Stomach (tissue), 9 donors: ENCODE measurements around the gene NPAS3. TPM values are rescaled to one million over a fixed set of nuclear protein-coding genes. Genes with fewer than 3 reads are reported as not detected.

Experiments used
- DNase-seq, 2 donors: peaks; one replicate each; pipeline versions ENCODE4 v3.0.0 to v3.0.0-alpha.2; 2013 to 2019
- H3K27ac ChIP-seq, 5 donors: fragments of 200-600 bp in 4 of 5; sonication (generic) in 4 of 5; one replicate each; pipeline ENCODE4 v1.5.1; 2013 to 2019; ENCODE audit warnings: mild to moderate bottlenecking in 1 of 5, moderate library complexity in 1 of 5
- H3K27me3 ChIP-seq, 3 donors: fragments of 200-600 bp; sonication (generic); one replicate each; pipeline ENCODE4 v1.5.1; 2017 to 2019; ENCODE audit warnings: mixed run types in 1 of 3
- H3K36me3 ChIP-seq, 4 donors: fragments of 200-600 bp; sonication (generic); 1 replicate in 3 of 4; 2 replicates in 1 of 4; pipeline ENCODE4 v1.5.1; 2016 to 2019
- H3K4me1 ChIP-seq, 4 donors: fragments of 200-600 bp; sonication (generic); one replicate each; pipeline ENCODE4 v1.5.1; 2016 to 2019
- H3K4me3 ChIP-seq, 4 donors: fragments of 200-600 bp; sonication (generic) in 3 of 4; one replicate each; pipeline ENCODE4 v1.5.1; 2016 to 2019; ENCODE audit warnings: mild to moderate bottlenecking in 1 of 4
- H3K9me3 ChIP-seq, 4 donors: fragments of 200-600 bp; sonication (generic); one replicate each; pipeline ENCODE4 v1.5.1; 2016 to 2019
- EP300 ChIP-seq: sonication (generic); formaldehyde crosslinking; IDR thresholded peaks from one replicate; pipeline ENCODE4 v1.6.1; 2017; ENCODE audit warnings: antibody characterized with exemption
- POLR2A ChIP-seq, 4 donors: fragments of 450-650 bp; IDR thresholded peaks; one replicate each; pipeline ENCODE4 v1.6.1; 2016; ENCODE audit warnings: antibody characterized with exemption in 4 of 4, control low read depth in 2 of 4, mild to moderate bottlenecking in 1 of 4, moderate library complexity in 1 of 4
- POLR2AphosphoS5 ChIP-seq, 3 donors: sonication (generic); formaldehyde crosslinking; IDR thresholded peaks; one replicate each; pipeline ENCODE4 v1.6.1; 2016; ENCODE audit warnings: antibody characterized with exemption in 3 of 3
- WGBS, 5 donors: extraction: QIAGEN DNeasy Blood & Tissue Kit in 3 of 5; methylation state at CpG; one replicate each; pipeline versions ENCODE4 v1.1.5 to v1.1.7; 2013 to 2018; 5-methylcytosine and 5-hydroxymethylcytosine counted together
- intact Hi-C: fragments of 100-400 bp; cut with DNase I; formaldehyde crosslinking; loops from one replicate; pipeline ENCODE4 v1.15.1; 2023; ENCODE audit warnings: low total_unique reads
- polyA plus RNA-seq, 3 donors: library from polyadenylated mRNA; stranded (reverse); fragments of 200-250 nt; gene quantifications; one replicate each; pipeline ENCODE4 v1.2.3, GENCODE V29; 2013
- total RNA-seq, 5 donors: library from RNA; depleted of rRNA; stranded (reverse); fragments of >200 nt; gene quantifications; one replicate each; pipeline versions ENCODE4 v1.1.0 to v1.2.3, GENCODE V29; 2014 to 2016
- TF ChIP-seq, protein P1 (sequence below), 7 experiments: fragments of 450-650 bp in 4 of 7; fragments of 200-600 bp in 3 of 7; sonication (generic) in 3 of 7; IDR thresholded peaks; one replicate each; pipeline ENCODE4 v1.5.1; 2016 to 2019; ENCODE audit warnings: antibody characterized with exemption in 7 of 7, control low read depth in 2 of 7, mild to moderate bottlenecking in 1 of 7
- donor health status: healthy with polysubstance abuse.
- donor health status: Bipolar disorder and iron deficiency.
- donor health status: healthy.

NPAS3 gene
- total and polyA plus RNA-seq, 8 donors = under 0.01 to 7.9 (median 0.76) TPM; not detected in 1

DNA sequence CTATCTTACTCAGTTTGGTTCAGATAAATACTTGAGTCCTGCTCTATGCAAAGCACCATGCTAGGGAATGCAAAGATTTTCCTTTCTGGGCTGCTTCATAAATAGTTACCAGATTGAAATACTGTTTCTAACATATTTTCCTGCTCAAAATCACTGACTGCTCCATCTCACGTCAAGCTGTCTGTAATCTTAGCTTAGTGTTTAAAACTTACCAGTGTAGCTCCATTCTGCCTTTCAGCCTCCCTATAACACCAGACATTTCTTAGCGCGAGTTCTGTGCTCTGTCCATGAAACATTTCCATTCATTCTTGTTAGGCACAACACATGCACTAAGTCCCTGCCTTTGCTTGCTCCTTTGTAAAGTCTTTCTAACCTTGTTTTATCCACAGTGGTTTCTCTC, 129.4 kb downstream of the NPAS3 start:
- H3K4me3 ChIP-seq = no peak overlapping the region
- no peak overlapping the region for H3K27ac ChIP-seq
- no peak for DNase-seq
- no peaks in the 10 kb centered on the region for H3K4me1 ChIP-seq
- intact Hi-C loops = no loop called here
- 73 to 88% (median 85%) methylated on average over 3 of the region's 3 CpGs for WGBS, 5 donors
- H3K27me3 ChIP-seq = no peaks in the 10 kb centered on the region
- H3K9me3 ChIP-seq = no peaks in the 10 kb centered on the region
- no peaks in the 10 kb centered on the region for H3K36me3 ChIP-seq
- TF ChIP-seq POLR2AphosphoS5 (IDR thresholded peaks at IDR 0.05) (no peak), EP300 (no peak), POLR2A (IDR thresholded peaks at IDR 0.05) (no peak)
- TF ChIP-seq, protein P1, sequence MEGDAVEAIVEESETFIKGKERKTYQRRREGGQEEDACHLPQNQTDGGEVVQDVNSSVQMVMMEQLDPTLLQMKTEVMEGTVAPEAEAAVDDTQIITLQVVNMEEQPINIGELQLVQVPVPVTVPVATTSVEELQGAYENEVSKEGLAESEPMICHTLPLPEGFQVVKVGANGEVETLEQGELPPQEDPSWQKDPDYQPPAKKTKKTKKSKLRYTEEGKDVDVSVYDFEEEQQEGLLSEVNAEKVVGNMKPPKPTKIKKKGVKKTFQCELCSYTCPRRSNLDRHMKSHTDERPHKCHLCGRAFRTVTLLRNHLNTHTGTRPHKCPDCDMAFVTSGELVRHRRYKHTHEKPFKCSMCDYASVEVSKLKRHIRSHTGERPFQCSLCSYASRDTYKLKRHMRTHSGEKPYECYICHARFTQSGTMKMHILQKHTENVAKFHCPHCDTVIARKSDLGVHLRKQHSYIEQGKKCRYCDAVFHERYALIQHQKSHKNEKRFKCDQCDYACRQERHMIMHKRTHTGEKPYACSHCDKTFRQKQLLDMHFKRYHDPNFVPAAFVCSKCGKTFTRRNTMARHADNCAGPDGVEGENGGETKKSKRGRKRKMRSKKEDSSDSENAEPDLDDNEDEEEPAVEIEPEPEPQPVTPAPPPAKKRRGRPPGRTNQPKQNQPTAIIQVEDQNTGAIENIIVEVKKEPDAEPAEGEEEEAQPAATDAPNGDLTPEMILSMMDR (IDR thresholded peaks at IDR 0.05) = no peak

DNA sequence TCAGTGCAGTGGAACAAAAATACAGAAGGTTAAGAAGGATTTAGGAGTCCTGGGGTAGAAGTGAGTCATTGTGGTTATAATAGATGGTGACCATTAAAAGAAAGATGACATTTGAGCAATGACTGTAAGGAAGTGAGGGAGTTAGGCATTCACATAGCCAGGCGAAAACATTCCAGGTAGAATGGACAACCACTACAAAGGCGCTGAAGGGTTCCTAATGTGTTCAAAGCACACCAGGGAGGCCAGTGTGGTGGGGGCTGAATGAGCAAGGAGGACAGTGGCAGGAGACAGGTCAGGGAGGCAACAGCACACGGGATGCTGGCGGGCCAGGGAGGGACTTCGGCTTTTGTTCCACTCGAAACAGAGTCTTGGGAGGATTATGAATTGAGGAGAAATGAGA, 129.9 kb downstream of the NPAS3 start:
- Histone ChIP-seq H3K9me3 (no peaks in the 10 kb centered on the region), H3K36me3 (no peaks in the 10 kb centered on the region), H3K27me3 (no peaks in the 10 kb centered on the region), H3K4me3 (no peak overlapping the region), H3K27ac (no peak overlapping the region), H3K4me1 (no peaks in the 10 kb centered on the region)
- no peak for DNase-seq
- TF ChIP-seq POLR2AphosphoS5 (IDR thresholded peaks at IDR 0.05) = no peak
- TF ChIP-seq POLR2A (IDR thresholded peaks at IDR 0.05) = no peak
- 84 to 93% (median 88%) methylated on average over 6 of the region's 6 CpGs for WGBS, 5 donors
- intact Hi-C loops = no loop called here

DNA sequence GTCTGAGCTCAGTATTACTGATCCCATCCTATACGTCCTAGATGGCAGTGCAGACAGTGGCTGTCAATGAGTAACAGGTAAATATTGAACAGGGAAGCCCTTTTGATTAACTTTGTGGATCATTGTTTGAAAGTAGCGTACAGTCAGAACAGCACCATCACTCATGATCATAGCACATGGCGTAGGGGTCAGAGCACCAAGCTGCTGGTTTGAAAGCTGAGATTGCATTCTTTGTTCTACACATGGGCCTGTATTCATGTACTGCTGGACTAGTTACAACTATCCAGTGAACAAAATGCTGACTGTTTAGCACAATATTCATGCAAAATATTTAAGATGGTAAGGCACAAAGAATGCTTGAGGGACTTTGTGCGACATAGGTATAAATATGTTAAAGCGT, 131.8 kb downstream of the NPAS3 start:
- TF ChIP-seq EP300 (no peak), POLR2A (IDR thresholded peaks at IDR 0.05) (no peak), POLR2AphosphoS5 (IDR thresholded peaks at IDR 0.05) (no peak)
- TF ChIP-seq, protein P1 (IDR thresholded peaks at IDR 0.05) = no peak
- Histone ChIP-seq H3K27me3 (no peaks in the 10 kb centered on the region), H3K27ac (no peak overlapping the region), H3K36me3 (no peaks in the 10 kb centered on the region), H3K4me1 (no peaks in the 10 kb centered on the region), H3K4me3 (no peak overlapping the region), H3K9me3 (no peaks in the 10 kb centered on the region)
- WGBS, 5 donors = 67 to 87% (median 74%) methylated on average over 5 of the region's 5 CpGs
- intact Hi-C loops = no loop called here
- peak in 1 of 2 donors; percentile 23 for DNase-seq

DNA sequence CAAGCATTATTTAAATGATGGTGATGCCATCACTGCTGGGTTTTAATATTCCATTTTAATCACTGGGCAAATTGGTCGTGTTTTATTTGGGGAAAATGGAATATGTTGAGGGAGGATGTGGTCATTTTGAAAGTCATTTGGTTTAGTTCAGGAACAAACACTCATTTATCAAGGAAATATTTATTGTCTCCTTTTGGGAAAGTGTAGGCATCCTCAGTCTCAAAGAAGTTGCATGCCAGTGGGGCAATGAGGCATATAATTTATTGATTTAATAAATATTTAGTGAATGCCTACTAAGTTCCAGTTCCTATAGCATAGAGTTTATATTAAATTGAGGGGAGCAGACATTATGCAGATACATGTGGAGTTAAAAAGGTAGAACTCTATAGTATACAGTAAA, 134.3 kb downstream of the NPAS3 start:
- Histone ChIP-seq H3K27ac (no peak overlapping the region), H3K27me3 (no peaks in the 10 kb centered on the region), H3K4me1 (no peaks in the 10 kb centered on the region), H3K36me3 (no peaks in the 10 kb centered on the region), H3K4me3 (no peak overlapping the region), H3K9me3 (no peaks in the 10 kb centered on the region)
- WGBS, 5 donors = 38 to 63% (median 52%) methylated on average over 1 of the region's 1 CpG
- intact Hi-C loops = no loop called here
- TF ChIP-seq POLR2A (IDR thresholded peaks at IDR 0.05) = no peak
- TF ChIP-seq, protein P1 (IDR thresholded peaks at IDR 0.05) = no peak
- TF ChIP-seq POLR2AphosphoS5 (IDR thresholded peaks at IDR 0.05) = no peak
- TF ChIP-seq EP300 = no peak
- no peak for DNase-seq

DNA sequence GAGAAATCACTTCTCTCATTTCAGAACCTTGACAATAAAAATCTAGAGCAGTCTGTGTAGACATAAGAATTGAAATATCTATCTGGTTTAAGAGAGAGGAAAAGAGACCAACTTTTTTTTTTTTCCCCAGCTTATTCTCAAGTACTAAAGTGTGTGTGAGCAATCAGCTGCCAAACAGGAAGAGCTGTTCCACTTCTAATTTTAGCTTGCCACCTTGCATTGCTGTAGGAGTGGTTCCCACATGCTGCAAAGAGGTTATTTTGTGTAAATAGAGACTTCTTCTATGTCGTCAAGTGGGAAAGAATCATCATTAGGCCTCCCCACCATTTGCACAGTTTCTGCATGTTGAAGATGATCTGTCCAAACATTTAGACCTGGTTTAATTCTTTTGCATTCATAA, 142.6 kb downstream of the NPAS3 start:
- DNase-seq = peak in 1 of 2 donors; percentile 12
- Histone ChIP-seq H3K9me3 (no peaks in the 10 kb centered on the region), H3K4me3 (no peak overlapping the region), H3K36me3 (no peaks in the 10 kb centered on the region), H3K27me3 (no peaks in the 10 kb centered on the region), H3K27ac (no peak overlapping the region), H3K4me1 (no peaks in the 10 kb centered on the region)
- 24 to 48% (median 42%) methylated on average over 1 of the region's 1 CpG for WGBS, 5 donors
- intact Hi-C loops = no loop called here
- TF ChIP-seq POLR2AphosphoS5 (IDR thresholded peaks at IDR 0.05) = no peak
- TF ChIP-seq, protein P1 (IDR thresholded peaks at IDR 0.05) = no peak
- no peak for TF ChIP-seq EP300
- TF ChIP-seq POLR2A (IDR thresholded peaks at IDR 0.05) = no peak
